Activated CD4-positive, alpha-beta T cell treated with anti-CD3 and anti-CD28 coated beads, Interleukin-2, amount 50 U/mL, for 24 hours (primary cell): ENCODE measurements around the gene MEIS1.

Source experiments
- DNase-seq, 2 donors: peaks; one replicate each; pipeline ENCODE4 v3.0.0-alpha.2; 2020; ENCODE audit warnings: low read depth in 1 of 2, low spot score in 1 of 2

MEIS1 gene

GRCh38 chr2:66579186-66580126 lies 144.5 kb downstream of the MEIS1 start:
- DNase-seq = no peak

- DNase-seq = no peak
Measured at GRCh38 chr2:66580166-66581049, 145.5 kb downstream of the MEIS1 start.

DNA sequence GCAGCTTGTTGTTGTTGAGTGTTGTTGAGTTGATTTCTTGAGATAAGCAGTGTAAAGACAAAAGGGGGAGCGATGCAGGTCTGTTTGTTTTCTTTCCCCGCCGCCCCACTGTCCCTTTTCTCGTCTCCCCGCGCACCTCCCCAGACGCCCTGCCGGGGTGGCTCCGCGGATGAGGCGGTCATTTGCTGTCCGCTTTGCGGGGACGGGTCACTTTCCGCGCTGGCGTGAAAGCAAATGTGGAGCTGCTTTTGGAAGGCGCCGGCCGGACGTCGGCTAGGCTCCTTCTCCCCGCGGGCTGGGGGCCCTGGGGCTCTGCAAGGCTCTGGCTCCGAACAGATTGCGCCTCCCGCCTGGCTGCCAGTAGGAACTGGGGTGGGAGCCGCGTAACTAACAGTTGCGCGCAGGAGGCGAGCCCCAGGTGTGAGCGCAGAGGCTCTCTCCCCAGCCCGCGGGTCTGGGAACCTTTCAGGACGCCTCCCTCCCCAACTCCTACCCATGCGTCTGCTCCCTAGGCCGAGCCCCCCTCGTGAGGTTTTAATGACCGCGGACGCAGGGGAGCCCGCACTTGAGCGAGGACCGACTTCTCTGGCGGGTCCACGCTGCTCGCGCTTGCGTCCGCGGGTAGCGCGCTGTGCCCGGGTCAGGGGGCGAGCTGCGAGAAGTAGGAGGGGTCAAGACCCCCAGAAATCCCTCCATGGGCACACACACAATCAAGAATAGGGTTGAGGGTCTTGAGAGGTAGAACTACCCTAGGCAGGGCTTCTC lies 146.6 kb downstream of the MEIS1 start:
- no peak for DNase-seq

GRCh38 chr2:66582104-66582986 lies 147.4 kb downstream of the MEIS1 start:
- no peak for DNase-seq

- no peak for DNase-seq
Measured at GRCh38 chr2:66582987-66583880, 148.3 kb downstream of the MEIS1 start.

DNA sequence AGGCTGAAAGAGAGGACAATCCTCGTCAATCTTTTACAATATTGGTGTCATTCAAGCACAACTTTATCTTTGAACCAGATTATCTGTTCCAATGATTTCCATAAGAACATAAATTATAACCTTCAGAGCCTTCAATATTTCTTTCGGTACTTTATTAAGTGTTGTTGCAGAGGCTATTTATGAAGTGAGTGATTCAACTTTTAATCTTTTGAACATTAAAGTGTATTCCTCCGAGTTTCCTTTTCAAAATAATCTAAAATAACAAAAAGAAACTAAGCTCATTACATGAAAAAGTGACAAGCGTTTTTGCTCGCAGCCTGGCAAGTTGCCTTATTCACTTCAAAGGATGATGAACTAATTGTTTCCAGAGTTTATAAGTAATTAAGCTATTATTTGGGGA lies 149.0 kb downstream of the MEIS1 start:
- DNase-seq = no peak

DNA sequence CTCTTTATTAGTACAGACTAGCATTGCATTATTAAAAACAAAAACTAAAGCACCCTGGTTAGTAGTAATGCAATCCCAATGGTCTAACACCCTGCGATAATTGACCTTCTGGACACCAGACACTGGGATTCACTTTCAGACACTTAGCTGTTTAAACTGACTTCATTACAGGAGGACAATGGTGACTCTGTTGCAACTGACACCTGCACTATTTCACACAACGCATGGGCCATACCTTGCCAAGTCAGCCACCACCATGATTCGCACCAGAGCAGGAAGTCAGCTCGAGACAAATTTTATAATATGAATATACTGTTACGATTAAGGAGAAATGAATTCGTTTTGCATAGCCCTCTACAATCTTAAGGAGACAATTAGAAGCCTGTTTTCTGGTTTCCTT lies 150.7 kb downstream of the MEIS1 start:
- DNase-seq = no peak

DNA sequence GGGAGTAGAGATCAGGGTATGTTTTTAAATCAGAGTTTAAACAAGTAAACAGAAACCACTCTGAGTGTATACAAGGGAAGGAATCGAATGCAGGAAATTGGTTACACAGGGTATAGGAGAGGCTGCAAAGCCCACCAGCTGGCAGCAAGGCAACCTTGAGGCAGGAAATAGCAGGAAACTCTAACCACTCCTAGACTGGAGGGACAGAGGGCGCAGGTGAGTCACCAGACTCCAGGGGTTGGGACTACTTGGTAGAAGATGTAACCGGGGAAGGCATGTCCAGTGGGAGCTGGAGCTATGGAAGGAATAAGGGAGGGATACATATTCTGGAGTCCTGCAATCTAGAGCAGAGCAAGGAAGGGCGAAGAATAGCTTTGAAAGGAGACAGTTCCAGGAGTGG lies 152.3 kb downstream of the MEIS1 start:
- DNase-seq = no peak

GRCh38 chr2:66594001-66594400 lies 159.1 kb downstream of the MEIS1 start:
- DNase-seq = no peak

GRCh38 chr2:66595556-66595955 lies 160.6 kb downstream of the MEIS1 start:
- DNase-seq = no peak

- DNase-seq = no peak
Measured at GRCh38 chr2:66596256-66596655, 161.3 kb downstream of the MEIS1 start.

DNA sequence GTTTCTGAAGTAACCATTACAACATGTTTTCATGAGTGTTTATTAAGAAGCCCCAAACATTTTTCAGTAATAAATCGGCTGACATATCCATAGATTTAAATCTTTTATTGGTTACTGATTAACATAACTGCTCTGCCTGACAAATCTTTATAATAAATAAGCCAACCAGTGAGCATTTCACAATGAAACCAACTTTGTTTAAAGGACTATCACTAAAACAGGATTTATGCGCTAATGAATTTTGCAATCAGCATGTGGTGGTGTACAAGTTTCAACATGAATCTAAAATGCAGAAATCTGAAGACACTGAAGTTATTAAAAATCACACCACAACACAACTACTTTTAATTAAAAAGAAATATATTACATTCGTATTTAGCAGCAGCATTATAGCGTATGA lies 166.7 kb downstream of the MEIS1 start:
- no peak for DNase-seq

DNA sequence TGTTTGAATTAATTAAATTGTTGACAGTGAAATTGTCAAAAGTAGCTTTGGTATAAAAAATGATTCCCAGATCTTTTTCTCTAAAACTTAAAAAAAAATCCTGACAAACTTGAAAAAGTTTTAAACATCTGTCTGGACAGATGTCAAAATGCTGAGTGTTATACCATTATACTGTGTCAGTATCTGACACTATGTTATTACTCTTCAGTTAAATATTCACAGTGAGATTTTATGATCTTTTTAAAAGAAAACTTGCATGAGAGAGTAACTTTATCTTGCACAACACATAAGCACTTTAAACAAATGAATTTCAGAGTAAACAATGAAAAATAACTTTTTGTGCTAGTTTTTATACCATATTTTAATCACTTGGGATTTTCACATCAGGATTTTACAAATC lies 167.4 kb downstream of the MEIS1 start:
- DNase-seq = no peak

GRCh38 chr2:66604326-66604725 lies 169.4 kb downstream of the MEIS1 start:
- no peak for DNase-seq

DNA sequence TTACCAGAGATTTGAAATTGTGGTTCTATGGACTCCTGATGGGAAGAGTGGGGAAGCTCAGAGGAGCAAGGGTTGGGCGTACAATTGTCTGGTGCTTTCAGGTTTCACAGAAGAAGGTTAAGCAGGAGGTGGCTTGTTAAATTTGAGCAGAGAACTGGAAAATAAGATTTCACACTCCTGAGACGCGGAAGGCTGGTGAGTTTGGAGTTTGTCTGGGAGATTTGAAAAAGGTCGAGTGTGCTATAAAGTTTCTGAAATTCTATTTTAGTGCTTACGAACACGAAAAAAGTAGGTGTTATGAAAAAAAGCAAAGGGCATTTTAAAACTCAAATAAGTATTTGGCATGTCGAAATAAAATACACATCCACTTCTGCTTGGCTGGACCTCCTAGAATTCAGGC lies 170.1 kb downstream of the MEIS1 start:
- DNase-seq = no peak

- DNase-seq = no peak
Measured at GRCh38 chr2:66607152-66607551, 172.2 kb downstream of the MEIS1 start.
